CD4-positive, alpha-beta T cell treated with Interleukin-17A for 4 hours (primary cell): ENCODE results near the gene P3H2.
"Not testable (repeated sequence)": the region's sequence is repeated elsewhere in the genome, so short reads cannot be mapped to it uniquely, and the experiment has no call there.

Source experiments
- DNase-seq: peaks from one replicate; pipeline ENCODE4 v3.0.0-alpha.2; 2020; ENCODE audit warnings: mixed read lengths

The P3H2 gene

GRCh38 chr3:189974359-189974758, 146.3 kb downstream of the P3H2 start:
- no peak for DNase-seq

GRCh38 chr3:189967254-189967865, 153.3 kb downstream of the P3H2 start:
- DNase-seq = peak; percentile 8

- no peak for DNase-seq
These were observed 153.9 kb downstream of the P3H2 start for GRCh38 chr3:189966843-189967242.

GRCh38 chr3:189964623-189965332, 155.9 kb downstream of the P3H2 start:
- DNase-seq = no peak

- DNase-seq = no peak
These were observed 158.2 kb downstream of the P3H2 start for GRCh38 chr3:189962466-189962865.

- peak; percentile 69 for DNase-seq
These were observed 159.1 kb downstream of the P3H2 start for GRCh38 chr3:189961522-189962161.

GRCh38 chr3:189961086-189961485, 159.6 kb downstream of the P3H2 start:
- DNase-seq = not testable (repeated sequence)

- no peak for DNase-seq
These were observed 165.7 kb downstream of the P3H2 start for GRCh38 chr3:189954733-189955665.

- DNase-seq = no peak
These were observed 167.1 kb downstream of the P3H2 start for GRCh38 chr3:189953551-189953950.

GRCh38 chr3:189952272-189952671, 168.4 kb downstream of the P3H2 start:
- DNase-seq = no peak

- no peak for DNase-seq
These were observed 170.4 kb downstream of the P3H2 start for GRCh38 chr3:189950258-189950657.

- DNase-seq = no peak
These were observed 171.1 kb downstream of the P3H2 start for GRCh38 chr3:189949580-189949979.

GRCh38 chr3:189948724-189949045, 172.0 kb downstream of the P3H2 start:
- no peak for DNase-seq

GRCh38 chr3:189947948-189948723, 172.6 kb downstream of the P3H2 start:
- DNase-seq = peak; percentile 6

GRCh38 chr3:189947068-189947467, 173.6 kb downstream of the P3H2 start:
- no peak for DNase-seq

- no peak for DNase-seq
These were observed 174.6 kb downstream of the P3H2 start for GRCh38 chr3:189945935-189946709.

- no peak for DNase-seq
These were observed 176.2 kb downstream of the P3H2 start for GRCh38 chr3:189944285-189945145.

GRCh38 chr3:189942948-189943347, 177.7 kb downstream of the P3H2 start:
- no peak for DNase-seq

- no peak for DNase-seq
These were observed 179.0 kb downstream of the P3H2 start for GRCh38 chr3:189941679-189942078.

GRCh38 chr3:189941125-189941524, 179.6 kb downstream of the P3H2 start:
- no peak for DNase-seq
